HG03469 (cell line): Measurements from ENCODE around the gene TATDN3.
A peak's percentile ranks its signal among the peaks of the same experiment; 100 is the strongest.
"Not testable (repeated sequence)": the region's sequence is repeated elsewhere in the genome, so short reads cannot be mapped to it uniquely, and the experiment has no call there.

ENCODE experiments used
- ATAC-seq: cut with Tn5 transposase; IDR thresholded peaks from one replicate; pipeline ENCODE4 v1.9.1; 2021; ENCODE audit warnings: mild to moderate bottlenecking, moderate library complexity, moderate number of reproducible peaks; ENCODE audit not compliant: unreplicated experiment

Gene TATDN3

DNA sequence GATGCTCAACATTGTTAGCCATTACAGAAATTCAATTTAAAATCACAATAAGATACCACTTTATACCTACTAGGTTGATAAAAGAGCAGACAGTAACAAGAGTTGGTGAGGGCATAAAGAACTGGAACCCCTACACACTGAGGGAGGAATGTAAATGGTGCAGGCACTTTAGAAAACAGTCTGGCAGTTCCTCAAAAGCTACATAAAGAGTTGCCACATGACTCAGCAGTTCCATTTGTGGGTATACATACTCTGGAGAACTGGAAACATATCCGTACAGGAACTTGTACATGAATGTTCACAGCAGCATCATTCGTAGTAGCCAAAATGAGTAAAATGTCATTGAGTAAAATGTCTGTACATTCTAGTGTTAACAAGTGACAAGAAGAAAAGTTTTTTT, 17.1 kb upstream of the TATDN3 start:
- no peak for ATAC-seq

DNA sequence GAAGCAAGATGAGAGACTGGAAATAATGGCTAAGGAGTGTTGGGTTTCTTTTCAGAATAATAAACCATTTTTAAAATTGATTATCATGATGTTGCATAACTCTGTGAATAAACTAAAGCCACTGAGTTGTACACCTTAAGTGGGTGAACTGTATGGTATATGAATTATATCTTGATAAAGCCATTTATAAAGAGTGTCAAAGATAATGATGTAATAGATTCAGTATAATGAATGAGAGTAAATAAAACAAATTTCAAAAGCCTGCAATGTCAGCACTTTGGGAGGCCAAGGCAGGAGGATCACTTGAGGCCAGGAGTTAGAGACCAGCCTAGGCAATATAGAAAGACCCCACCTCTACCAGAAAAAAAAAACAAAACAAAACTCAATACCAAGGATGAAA, 16.5 kb upstream of the TATDN3 start:
- no peak for ATAC-seq

DNA sequence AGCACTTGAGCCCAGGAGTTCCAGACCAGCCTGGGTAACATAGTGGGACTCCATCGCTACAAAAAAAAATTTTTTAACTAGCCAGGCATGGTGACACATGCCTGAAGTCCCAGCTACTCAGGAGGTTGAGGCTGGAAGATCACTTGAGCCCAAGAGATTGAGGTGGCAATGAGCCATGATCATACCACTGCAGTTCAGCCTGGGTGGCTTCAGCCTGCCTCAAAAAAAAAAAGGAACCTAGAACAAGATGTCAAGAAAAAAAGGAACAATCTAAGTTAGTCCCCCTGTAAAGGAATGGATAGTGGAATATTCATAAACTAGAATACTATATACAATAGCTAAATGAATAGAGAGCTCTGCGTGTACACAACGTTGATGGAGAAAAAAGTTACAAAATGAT, 14.5 kb upstream of the TATDN3 start:
- no peak for ATAC-seq

DNA sequence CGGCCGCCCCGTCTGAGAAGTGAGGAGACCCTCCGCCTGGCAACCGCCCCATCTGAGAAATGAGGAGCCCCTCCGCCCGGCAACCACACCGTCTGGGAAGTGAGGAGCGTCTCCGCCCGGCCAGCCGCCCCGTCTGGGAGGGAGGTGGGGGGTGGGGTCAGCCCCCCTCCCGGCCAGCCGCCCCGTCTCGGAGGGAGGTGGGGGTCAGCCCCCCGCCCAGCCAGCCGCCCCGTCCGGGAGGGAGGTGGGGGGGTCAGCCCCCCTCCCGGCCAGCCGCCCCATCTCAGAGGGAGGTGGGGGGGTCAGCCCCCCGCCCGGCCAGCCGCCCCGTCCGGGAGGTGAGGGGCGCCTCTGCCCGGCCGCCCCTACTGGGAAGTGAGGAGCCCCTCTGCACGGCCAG, 12.6 kb upstream of the TATDN3 start:
- ATAC-seq = not testable (repeated sequence)

DNA sequence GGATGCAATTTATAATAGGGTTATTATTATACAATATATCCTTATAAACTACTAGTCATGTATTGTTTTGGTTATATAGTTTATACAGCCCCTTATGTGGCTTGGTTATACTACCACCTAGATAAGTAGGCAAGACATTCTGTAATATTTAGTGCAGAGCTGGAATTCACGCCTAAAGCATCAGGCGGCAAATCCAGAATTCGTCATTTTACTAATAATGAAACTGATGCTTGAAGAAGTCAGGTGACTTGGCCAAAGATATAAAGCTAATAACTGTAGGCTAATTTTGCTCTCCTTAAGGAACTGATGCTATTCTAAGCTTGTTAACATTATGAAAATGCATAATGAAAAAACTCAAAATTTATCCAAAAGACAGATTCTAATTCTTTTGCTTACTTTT, 10.9 kb upstream of the TATDN3 start:
- no peak for ATAC-seq

DNA sequence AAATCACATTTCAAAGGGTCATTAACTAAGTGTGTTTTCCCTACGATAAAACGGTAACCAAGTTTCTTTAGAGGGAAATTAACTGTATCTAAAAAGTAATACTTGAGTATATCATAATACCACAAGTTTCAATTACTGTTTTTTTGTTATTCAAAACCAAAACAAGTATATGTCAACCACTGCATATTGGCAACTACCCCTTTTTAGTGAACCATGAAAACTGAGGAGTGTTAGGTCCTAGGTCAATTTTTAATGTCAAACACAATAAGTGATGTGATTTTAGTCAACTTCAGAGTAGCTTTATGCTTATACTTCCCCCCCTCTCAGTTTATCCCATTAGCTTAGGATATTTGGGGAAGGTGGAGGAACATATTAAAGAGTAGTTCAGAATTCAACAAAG, 10.5 kb upstream of the TATDN3 start:
- no peak for ATAC-seq

DNA sequence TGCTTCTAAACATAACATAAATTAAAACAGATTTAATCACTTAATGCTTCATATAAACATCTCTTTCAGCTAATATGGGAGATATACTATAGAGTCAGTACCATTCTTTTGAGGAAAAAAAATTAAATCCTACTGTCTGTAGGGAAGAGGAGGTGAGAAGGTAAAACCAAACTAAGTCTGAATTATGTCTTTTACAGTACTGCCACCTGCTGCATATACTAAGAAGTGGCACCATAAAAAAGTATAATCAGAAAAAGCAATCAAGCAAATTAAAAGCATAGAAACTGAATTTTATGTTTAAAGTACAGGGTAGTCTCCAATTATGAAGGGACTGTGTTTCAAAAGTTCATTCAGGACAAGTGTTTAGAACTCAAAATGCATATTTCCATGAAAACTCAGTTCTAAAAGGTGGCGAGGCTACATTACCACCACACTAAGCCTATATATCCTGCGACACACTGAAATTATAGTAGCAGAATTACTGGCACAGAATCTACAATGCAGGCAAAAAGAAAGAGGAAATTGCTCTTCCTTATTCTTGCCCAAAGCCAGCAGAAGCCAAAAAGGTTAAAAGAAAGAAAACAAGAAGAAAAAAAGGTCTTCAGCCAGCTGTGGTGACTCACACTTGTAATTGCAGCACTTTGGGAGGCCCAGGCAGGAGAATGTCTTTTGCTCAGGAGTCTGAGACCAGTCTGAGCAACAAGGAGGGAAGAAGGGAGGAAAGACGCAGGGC, 9.1 kb upstream of the TATDN3 start:
- ATAC-seq = no peak

DNA sequence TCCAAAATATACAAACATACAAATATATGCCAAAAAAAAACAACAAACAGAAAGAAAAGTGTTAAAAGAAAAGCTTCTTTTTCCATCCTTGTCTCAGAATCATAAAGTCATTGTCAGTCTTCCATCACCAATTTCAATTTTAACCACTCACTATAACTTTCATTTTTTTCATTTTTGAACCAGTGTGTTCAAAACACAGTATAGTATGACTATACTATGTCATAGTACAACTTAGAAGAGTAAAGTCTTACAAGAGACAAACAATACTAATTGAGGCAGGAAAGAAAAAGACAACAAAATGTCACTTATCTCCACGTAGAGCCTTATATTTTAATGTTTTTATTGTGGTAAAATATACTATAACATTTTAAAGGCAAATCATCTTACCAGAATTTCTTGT, 7.7 kb upstream of the TATDN3 start:
- no peak for ATAC-seq

DNA sequence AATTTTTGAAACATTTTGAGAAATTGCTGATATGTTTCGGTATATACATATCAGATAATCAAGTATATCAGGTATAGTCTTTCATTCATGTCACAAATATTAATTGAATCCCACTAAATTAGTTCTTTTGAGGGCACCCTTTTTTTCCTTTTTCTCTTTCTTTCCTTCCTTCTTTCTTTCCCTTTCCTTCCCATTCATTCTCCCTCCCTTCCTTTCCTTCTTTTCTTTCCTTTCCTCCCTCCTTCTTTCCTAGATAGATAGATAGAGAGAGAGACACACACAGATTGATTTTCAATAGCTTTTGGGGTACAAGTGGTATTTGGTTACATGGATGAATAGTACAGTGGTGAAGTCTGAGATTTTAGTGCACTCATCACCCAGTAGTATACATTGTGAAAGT, 5.8 kb upstream of the TATDN3 start:
- ATAC-seq = no peak

DNA sequence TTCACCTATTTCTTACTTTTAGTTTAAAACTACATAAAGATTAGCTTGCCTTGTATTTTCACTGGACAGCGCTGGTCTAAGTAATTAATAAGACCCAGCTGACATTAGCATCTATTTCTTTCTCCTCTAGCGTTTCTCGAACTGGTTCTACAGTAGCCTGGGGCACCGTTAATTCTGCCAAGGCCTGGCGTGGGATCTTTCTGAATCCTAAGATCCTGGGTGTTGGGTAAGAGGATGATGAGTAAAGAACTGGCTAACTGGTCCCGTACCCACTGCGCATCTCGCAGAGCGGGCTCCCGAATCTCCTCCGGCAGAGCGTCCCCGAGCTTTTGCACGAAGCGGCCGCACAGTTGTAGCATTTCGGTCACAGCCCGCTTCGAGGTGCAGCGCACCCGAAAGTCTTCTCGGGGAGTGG, 426 bp upstream of the TATDN3 start:
- ATAC-seq = peak; percentile 12

DNA sequence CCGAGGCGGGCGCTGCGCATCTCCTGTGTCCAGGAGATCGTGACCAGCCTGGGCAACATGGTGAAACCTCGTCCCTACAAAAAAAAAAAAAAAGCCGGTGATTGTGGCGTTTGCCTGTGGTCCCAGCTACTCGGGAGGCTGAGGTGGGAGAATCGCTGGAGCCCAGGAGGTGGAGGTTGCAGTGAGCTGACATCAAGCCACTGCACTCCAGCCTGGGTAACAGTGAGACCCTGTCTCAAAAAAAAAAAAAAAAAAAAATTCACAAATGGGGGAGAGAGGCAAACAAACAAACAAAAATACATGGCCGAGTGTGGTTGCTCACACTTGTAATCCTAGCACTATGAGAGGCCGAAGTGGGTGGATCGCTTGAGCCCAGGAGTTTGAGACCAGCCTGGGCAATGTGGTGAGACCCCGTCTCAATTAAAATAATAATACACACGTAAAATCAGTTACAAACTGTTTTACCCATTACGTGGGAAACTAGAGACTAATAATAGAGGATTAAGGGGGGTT, 758 bp downstream of the TATDN3 start:
- no peak for ATAC-seq

DNA sequence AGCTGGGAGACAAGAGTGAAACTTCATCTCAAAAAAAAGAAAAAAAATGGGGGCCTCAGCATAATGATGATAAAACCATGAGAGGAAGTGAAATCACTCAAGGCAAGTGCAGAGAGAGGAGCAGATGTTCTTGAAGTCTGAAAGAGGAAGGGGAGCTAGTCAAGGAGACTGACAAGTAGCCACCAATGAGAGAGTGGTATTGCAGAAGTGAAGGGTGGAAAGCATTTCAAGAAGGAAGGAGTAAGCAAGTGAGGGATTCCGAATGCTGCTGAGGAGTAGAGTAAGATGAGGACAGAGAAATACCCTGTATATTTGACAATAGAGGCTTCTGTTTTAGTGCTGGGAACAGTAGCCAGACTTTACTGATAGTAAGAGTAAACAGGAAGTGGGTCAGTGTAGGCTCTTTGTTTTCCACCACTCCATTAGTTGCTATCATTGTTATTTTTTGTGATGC, 2.9 kb downstream of the TATDN3 start:
- ATAC-seq = peak; percentile 73

DNA sequence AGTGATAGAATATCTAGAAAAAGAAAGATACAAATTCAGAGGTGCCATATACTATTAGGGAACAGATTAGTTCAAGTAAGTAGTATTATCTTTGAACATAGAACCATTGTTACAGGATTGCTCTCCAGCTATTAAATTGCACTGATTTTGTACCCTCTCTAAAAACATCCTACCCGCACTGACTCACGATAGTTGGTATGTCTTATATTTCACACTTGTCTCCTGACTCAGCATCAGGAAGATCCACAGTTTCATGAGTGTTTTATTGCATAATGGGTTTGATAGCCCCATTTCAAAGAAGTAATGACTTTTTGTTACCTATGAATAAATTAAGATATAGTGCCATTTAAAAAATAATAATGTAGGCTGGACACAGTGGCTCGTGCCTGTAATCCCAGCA, 6.0 kb downstream of the TATDN3 start:
- ATAC-seq = no peak

DNA sequence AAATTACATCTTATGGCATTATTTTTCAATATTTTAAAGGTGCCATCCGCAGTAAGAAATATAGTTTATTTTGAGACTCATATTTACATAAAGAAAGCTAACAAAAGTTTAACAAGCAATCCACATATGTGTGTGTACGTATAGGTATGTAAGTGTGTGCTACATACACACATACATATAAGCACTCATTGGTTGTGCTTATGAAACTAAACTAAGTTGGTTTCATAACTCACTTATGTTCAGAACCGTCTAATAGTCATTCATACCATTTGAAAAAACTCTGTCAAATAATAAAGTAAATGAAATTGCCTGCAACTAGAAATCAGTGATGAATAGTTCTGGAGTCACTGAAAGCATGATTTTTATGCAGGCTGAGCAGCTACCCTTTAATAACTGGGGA, 14.1 kb downstream of the TATDN3 start:
- no peak for ATAC-seq

DNA sequence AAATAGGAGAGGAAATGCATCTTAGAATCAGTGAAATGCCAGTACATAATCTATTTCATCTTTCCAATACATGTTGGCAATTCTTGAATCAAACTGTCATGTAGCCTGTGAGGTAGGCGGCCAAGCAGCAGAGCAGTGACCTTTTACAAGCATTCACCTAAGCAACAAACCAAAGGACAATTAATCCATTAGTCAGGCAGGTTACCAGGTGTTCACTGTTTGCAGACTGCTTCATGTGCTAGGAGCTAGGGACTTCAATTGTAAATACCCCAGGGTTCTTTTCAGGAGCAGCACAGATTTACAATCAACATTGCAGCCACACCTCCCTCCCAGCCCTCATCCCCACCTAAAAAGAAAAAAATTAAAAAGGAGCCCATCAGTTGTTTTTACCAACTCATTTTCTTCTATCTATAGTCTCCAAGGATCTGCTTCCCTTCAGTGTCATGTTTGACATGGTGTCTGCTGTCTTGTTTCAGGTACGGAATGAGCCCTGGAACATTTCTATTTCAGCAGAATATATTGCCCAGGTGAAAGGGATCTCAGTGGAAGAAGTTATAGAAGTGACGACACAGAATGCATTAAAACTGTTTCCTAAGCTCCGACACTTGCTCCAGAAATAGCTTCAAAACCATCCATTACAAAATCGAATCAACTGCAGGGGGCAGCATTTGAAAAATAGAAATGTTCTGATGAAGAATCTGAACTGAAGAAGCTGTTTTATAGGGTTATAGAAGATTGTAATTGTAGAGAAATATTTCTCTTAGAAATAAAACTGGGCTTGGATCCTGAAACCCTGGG, 23.0 kb downstream of the TATDN3 start:
- no peak for ATAC-seq

DNA sequence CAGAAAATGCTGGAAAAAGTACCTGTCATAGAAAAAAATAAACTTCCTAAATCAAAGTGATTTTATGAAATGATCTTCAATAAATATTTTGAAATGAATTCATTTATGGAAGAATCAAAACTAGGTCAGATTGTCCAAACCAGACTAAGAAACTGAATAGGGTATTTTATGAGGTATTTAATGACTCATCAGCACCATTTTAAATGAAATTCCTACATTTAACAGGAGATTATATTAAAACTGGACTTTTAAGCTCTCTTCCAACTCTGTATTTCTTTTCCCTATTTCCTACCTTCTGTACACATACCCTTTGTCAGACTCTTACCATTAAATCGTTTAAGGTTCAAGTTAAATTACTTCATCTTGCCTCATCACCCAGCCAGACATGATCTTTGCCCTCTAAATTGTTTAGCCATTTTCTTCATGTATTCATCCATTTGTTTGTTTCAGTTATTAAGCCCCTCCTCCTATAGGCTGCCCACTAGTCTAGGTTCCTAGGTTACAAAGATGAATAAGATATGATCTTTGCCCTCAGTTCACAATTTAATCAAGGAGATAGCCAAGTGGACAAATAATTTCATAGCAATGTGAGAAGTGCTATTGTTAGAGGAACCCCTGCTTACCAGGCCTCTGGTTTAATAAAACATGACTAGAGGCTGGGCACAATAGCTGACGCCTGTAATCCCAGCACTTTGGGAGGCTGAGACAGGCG, 25.0 kb downstream of the TATDN3 start:
- ATAC-seq = no peak

DNA sequence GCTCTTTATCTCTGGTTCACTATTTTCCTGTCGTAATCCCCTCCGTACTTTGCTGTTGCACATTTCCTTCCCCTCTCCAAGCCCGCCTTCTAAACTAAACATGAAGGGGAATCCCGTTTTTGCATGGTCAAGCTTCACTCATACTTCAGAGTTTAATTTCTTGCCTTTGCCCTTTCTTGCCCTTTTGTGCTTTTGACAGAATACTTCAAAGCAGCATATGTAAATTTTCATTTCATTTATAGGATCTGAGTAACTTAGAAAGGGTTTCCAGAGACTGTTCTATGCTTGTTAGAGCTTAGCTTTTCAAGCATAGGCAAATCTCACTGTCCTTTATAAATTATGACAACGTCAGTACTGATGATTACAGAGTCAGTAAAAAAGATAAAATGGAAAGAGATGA, 28.0 kb downstream of the TATDN3 start:
- peak; percentile 59 for ATAC-seq

DNA sequence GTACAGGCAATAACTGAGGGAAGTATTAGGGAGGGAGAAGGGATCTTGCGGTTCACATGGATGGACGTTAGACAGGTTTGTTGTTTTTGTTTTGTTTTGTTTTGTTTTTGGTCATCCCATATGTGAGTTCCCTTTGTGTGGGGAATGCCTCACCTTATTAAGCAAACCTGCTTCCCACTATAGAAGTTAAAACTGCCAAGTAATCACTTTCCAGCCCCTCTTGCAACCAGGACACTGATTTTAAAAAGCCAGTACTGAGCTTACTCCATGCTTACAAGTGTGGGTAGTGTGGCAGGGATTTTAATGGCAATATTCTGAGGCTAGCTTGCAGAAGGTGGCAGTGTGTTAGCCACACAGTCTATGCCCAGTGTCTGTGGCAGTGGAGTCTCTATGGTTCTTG, 29.3 kb downstream of the TATDN3 start:
- no peak for ATAC-seq

DNA sequence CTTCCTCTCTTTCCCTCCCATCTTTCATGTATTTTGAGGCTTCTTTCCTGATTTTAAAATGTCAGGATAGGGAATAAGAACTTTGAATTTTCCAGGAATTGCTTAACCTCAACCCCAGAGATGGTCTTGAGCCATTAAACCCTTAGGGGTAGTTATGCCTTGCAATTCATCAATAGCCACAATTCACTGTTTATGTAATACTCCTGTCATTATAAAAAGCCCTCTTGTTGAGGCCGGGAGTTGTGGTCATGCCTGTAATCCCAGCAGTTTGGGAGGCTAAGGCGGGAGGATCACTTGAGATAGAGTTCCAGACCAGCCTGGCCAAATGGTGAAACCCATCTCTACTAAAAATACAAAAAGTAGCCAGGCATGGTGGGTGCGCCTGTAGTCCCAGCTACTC, 31.3 kb downstream of the TATDN3 start:
- no peak for ATAC-seq

DNA sequence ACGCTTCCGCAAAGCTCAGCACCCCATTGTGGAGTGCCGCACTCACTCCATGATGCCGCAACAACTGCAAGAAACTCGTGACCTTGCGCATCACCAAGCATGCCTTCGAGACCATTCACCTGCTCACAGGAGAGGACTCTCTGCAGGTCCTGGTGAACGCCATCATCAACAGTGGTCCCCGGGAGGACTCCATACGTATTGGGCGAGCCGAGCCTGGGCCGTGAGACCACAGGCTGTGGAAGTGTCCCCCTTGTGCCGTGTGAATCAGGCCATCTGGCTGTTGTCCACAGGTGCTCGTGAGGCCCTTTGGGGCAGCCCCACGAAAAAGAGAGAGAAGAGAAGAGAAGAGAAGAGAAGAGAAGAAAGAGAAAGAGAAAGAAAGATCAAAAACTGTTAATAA, 32.5 kb downstream of the TATDN3 start:
- ATAC-seq = no peak

DNA sequence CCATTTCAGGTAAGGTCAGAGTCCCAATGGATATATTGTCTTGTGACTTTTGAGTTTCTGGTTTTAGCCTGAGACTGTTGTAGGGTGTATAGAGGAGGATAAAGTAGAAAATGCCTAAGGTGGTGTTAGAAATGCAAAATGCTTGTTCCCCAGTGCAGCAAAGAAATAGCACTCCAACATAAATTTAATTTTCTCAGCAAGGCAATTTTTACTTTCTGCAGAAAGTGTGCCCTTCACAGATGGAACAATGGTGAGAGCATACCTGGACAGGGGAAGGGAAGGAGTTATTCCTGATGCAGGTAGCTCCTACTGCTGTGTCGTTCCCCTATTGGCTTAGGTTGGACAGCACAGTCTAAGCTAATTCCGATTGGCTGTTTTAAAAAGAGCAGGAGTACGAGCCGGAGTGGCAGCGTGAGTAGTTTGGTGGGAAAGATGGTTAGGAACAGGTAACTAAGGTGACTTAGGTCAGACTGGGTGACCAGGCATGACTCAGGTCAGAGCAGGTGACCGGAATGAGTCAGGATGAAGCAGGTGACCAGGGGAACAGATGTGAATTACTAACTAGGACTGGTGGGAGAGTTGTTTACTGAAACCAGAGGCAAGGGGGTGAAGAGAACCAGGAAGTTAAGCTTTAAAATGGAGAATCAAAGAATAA, 34.2 kb downstream of the TATDN3 start:
- no peak for ATAC-seq
